ENCODE results near the gene GEMIN7.

Gene GEMIN7

GRCh38 chr19:45045671-45046353, 33.2 kb upstream of the GEMIN7 start:
- Histone ChIP-seq H3K4me1 (ENCODE audit: control insufficient read depth, insufficient read depth, low read length) (no peaks in the 10 kb centered on the region), H3K9me3 (ENCODE audit: control insufficient read depth, low read length) (no peaks in the 10 kb centered on the region), H3K4me3 (ENCODE audit: insufficient read depth, low read depth, low read length) (no peak overlapping the region), H3K27me3 (ENCODE audit: control insufficient read depth, insufficient read depth, low read length, poor library complexity, severe bottlenecking) (no peaks in the 10 kb centered on the region), H3K36me3 (ENCODE audit: control insufficient read depth, insufficient read depth, low read length) (peaks cover 18% of the 10 kb centered on the region), H3K27ac (ENCODE audit: insufficient read depth, low read depth, low read length, poor library complexity, severe bottlenecking) (no peak overlapping the region)
- WGBS, 2 experiments, result 95% methylated on average over 14 of the region's 14 CpGs

GRCh38 chr19:45046355-45046754, 32.7 kb upstream of the GEMIN7 start:
- no peak overlapping the region for H3K4me3 ChIP-seq (ENCODE audit: insufficient read depth, low read depth, low read length)
- no peaks in the 10 kb centered on the region for H3K4me1 ChIP-seq (ENCODE audit: control insufficient read depth, insufficient read depth, low read length)
- 97 to 98% methylated on average over 7 of the region's 7 CpGs for WGBS, 2 experiments
- no peaks in the 10 kb centered on the region for H3K9me3 ChIP-seq (ENCODE audit: control insufficient read depth, low read length)
- peaks cover 16% of the 10 kb centered on the region for H3K36me3 ChIP-seq (ENCODE audit: control insufficient read depth, insufficient read depth, low read length)
- no peaks in the 10 kb centered on the region for H3K27me3 ChIP-seq (ENCODE audit: control insufficient read depth, insufficient read depth, low read length, poor library complexity, severe bottlenecking)
- H3K27ac ChIP-seq (ENCODE audit: insufficient read depth, low read depth, low read length, poor library complexity, severe bottlenecking), result no peak overlapping the region

- Histone ChIP-seq H3K36me3 (ENCODE audit: control insufficient read depth, insufficient read depth, low read length) (peaks cover 16% of the 10 kb centered on the region), H3K9me3 (ENCODE audit: control insufficient read depth, low read length) (no peaks in the 10 kb centered on the region), H3K4me3 (ENCODE audit: insufficient read depth, low read depth, low read length) (no peak overlapping the region), H3K27ac (ENCODE audit: insufficient read depth, low read depth, low read length, poor library complexity, severe bottlenecking) (no peak overlapping the region), H3K4me1 (ENCODE audit: control insufficient read depth, insufficient read depth, low read length) (no peaks in the 10 kb centered on the region), H3K27me3 (ENCODE audit: control insufficient read depth, insufficient read depth, low read length, poor library complexity, severe bottlenecking) (no peaks in the 10 kb centered on the region)
- 94 to 99% methylated on average over 7 of the region's 7 CpGs for WGBS, 2 experiments
Observed at GRCh38 chr19:45047188-45047797, 31.8 kb upstream of the GEMIN7 start.

- H3K9me3 ChIP-seq (ENCODE audit: control insufficient read depth, low read length), result no peaks in the 10 kb centered on the region
- peaks cover 13% of the 10 kb centered on the region for H3K36me3 ChIP-seq (ENCODE audit: control insufficient read depth, insufficient read depth, low read length)
- H3K4me1 ChIP-seq (ENCODE audit: control insufficient read depth, insufficient read depth, low read length), result no peaks in the 10 kb centered on the region
- H3K4me3 ChIP-seq (ENCODE audit: insufficient read depth, low read depth, low read length), result no peak overlapping the region
- H3K27ac ChIP-seq (ENCODE audit: insufficient read depth, low read depth, low read length, poor library complexity, severe bottlenecking), result no peak overlapping the region
- 95% methylated on average over 8 of the region's 8 CpGs for WGBS, 2 experiments
- no peaks in the 10 kb centered on the region for H3K27me3 ChIP-seq (ENCODE audit: control insufficient read depth, insufficient read depth, low read length, poor library complexity, severe bottlenecking)
Observed at GRCh38 chr19:45049073-45049736, 29.9 kb upstream of the GEMIN7 start.

- no peaks in the 10 kb centered on the region for H3K9me3 ChIP-seq (ENCODE audit: control insufficient read depth, low read length)
- H3K27ac ChIP-seq (ENCODE audit: insufficient read depth, low read depth, low read length, poor library complexity, severe bottlenecking), result no peak overlapping the region
- H3K4me1 ChIP-seq (ENCODE audit: control insufficient read depth, insufficient read depth, low read length), result no peaks in the 10 kb centered on the region
- H3K36me3 ChIP-seq (ENCODE audit: control insufficient read depth, insufficient read depth, low read length), result peaks cover 8% of the 10 kb centered on the region
- H3K4me3 ChIP-seq (ENCODE audit: insufficient read depth, low read depth, low read length), result no peak overlapping the region
- 92 to 94% methylated on average over 6 of the region's 6 CpGs for WGBS, 2 experiments
- H3K27me3 ChIP-seq (ENCODE audit: control insufficient read depth, insufficient read depth, low read length, poor library complexity, severe bottlenecking), result no peaks in the 10 kb centered on the region
Observed at GRCh38 chr19:45050036-45050435, 29.0 kb upstream of the GEMIN7 start.

GRCh38 chr19:45051929-45052579, 27.0 kb upstream of the GEMIN7 start:
- 93% methylated on average over 9 of the region's 9 CpGs for WGBS, 2 experiments
- no peak overlapping the region for H3K4me3 ChIP-seq (ENCODE audit: insufficient read depth, low read depth, low read length)
- peaks cover 19% of the 10 kb centered on the region for H3K36me3 ChIP-seq (ENCODE audit: control insufficient read depth, insufficient read depth, low read length)
- H3K27me3 ChIP-seq (ENCODE audit: control insufficient read depth, insufficient read depth, low read length, poor library complexity, severe bottlenecking), result no peaks in the 10 kb centered on the region
- H3K4me1 ChIP-seq (ENCODE audit: control insufficient read depth, insufficient read depth, low read length), result no peaks in the 10 kb centered on the region
- H3K9me3 ChIP-seq (ENCODE audit: control insufficient read depth, low read length), result no peaks in the 10 kb centered on the region
- no peak overlapping the region for H3K27ac ChIP-seq (ENCODE audit: insufficient read depth, low read depth, low read length, poor library complexity, severe bottlenecking)

GRCh38 chr19:45056831-45057230, 22.2 kb upstream of the GEMIN7 start:
- 94 to 96% methylated on average over 8 of the region's 8 CpGs for WGBS, 2 experiments
- Histone ChIP-seq H3K36me3 (ENCODE audit: control insufficient read depth, insufficient read depth, low read length) (peaks cover 59% of the 10 kb centered on the region), H3K4me3 (ENCODE audit: insufficient read depth, low read depth, low read length) (no peak overlapping the region), H3K27ac (ENCODE audit: insufficient read depth, low read depth, low read length, poor library complexity, severe bottlenecking) (no peak overlapping the region), H3K4me1 (ENCODE audit: control insufficient read depth, insufficient read depth, low read length) (no peaks in the 10 kb centered on the region), H3K27me3 (ENCODE audit: control insufficient read depth, insufficient read depth, low read length, poor library complexity, severe bottlenecking) (no peaks in the 10 kb centered on the region), H3K9me3 (ENCODE audit: control insufficient read depth, low read length) (no peaks in the 10 kb centered on the region)

GRCh38 chr19:45057444-45057843, 21.6 kb upstream of the GEMIN7 start:
- Histone ChIP-seq H3K36me3 (ENCODE audit: control insufficient read depth, insufficient read depth, low read length) (peaks cover 61% of the 10 kb centered on the region), H3K9me3 (ENCODE audit: control insufficient read depth, low read length) (no peaks in the 10 kb centered on the region), H3K27ac (ENCODE audit: insufficient read depth, low read depth, low read length, poor library complexity, severe bottlenecking) (no peak overlapping the region), H3K27me3 (ENCODE audit: control insufficient read depth, insufficient read depth, low read length, poor library complexity, severe bottlenecking) (no peaks in the 10 kb centered on the region), H3K4me3 (ENCODE audit: insufficient read depth, low read depth, low read length) (no peak overlapping the region), H3K4me1 (ENCODE audit: control insufficient read depth, insufficient read depth, low read length) (no peaks in the 10 kb centered on the region)
- 94 to 96% methylated on average over 9 of the region's 9 CpGs for WGBS, 2 experiments

- peaks cover 65% of the 10 kb centered on the region for H3K36me3 ChIP-seq (ENCODE audit: control insufficient read depth, insufficient read depth, low read length)
- H3K9me3 ChIP-seq (ENCODE audit: control insufficient read depth, low read length), result no peaks in the 10 kb centered on the region
- no peak overlapping the region for H3K27ac ChIP-seq (ENCODE audit: insufficient read depth, low read depth, low read length, poor library complexity, severe bottlenecking)
- WGBS, 2 experiments, result 94% methylated on average over 14 of the region's 14 CpGs
- H3K27me3 ChIP-seq (ENCODE audit: control insufficient read depth, insufficient read depth, low read length, poor library complexity, severe bottlenecking), result no peaks in the 10 kb centered on the region
- H3K4me3 ChIP-seq (ENCODE audit: insufficient read depth, low read depth, low read length), result no peak overlapping the region
- no peaks in the 10 kb centered on the region for H3K4me1 ChIP-seq (ENCODE audit: control insufficient read depth, insufficient read depth, low read length)
Observed at GRCh38 chr19:45058622-45059159, 20.4 kb upstream of the GEMIN7 start.
